GM19351 (cell line): Measurements from ENCODE around the gene KAZN.

Experiments
- ATAC-seq: cut with Tn5 transposase; IDR thresholded peaks from one replicate; pipeline ENCODE4 v1.9.1; 2021; ENCODE audit warnings: mild to moderate bottlenecking, moderate library complexity; ENCODE audit not compliant: unreplicated experiment

KAZN gene

DNA sequence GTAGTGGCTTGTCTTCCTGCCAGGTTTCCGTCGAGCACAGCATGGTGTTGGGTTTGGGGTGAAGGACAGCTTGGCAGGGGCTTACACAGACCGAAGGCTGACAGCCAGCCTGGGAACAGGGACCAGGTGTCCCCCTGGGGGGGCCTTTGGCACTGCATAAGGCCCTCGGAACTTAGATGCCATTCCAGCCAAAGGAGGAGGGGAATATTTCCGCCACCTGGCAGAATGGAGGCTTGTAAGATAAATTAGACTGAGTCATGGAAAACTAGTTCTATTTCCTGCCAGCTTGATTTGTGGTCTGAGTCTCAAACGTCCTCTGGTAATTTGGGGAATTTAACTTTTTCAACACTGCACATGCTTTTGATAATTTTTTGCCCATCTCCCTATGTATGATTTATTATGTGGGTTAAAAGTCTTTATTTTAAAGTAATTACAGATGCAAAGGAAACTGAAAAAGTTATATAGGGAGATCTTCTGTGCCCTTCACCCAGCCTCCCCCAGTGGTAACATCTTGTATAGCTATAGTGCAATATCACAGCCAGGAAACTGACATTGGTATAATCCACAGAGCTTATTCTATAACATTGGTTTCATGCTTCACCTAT, 543.6 kb downstream of the KAZN start:
- ATAC-seq, result no peak

DNA sequence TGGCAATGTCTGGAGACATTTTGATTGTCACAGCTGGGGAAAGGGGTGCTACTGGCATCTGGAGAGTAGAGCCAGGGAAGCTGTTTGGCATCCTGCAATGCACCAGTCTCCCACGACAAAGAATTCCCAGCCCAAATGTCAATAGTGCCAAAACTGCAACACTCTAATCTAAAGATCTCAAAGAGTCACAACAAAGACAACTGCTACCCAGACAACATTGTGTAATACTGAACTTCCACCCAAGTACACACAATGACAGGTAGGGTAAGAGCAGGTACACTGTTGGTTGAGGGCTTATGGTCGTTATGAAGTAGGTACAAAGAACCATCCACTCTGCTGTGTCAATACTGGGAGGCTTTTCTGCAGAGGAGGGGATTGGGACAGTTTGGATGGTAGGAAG, 546.8 kb downstream of the KAZN start:
- ATAC-seq, result no peak

DNA sequence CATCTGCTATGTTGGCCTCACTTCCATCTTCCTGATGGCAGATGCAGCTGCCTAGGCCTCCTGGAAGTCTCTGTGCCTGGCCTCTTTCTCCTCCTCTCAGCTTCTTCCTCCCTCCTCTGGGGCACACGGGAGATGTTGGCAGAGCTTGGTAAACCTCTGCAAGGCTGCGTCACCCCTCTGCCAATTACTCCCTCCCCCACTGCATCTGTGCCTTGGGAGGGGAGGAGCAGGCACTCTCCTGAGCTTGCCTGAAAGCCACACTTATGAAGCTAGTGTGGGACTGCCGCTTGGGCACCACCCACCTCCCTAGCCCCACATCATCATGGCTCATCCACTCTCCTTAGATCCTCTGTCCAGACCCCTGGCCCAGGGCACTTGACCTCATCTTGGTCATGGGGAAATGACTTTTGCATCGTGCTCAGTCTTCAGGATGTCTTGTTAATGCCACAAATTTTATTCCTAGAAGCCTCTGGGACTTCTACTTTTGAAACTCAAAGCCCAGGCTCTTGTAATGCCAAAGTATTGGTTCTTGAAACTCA, 547.7 kb downstream of the KAZN start:
- no peak for ATAC-seq

DNA sequence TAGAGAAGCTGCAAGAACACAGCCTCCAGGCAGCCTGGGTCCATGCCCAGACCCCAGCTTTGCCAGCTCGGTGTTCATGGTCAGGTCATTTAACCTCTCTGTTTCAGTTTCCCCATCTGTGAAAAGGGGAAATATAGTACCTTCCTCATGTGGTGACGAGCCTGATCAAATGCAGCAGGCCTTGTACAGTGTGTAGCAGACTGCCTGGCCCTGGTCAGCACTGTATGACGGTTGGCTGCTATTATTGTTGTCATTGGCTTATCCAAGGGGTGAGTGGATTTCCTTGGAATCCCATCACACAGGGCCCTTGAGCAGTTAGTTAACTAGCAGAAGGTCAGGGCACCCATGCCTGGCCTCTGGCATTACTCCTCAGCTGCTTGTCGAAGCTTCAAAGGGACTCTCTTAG, 548.5 kb downstream of the KAZN start:
- ATAC-seq, result no peak

DNA sequence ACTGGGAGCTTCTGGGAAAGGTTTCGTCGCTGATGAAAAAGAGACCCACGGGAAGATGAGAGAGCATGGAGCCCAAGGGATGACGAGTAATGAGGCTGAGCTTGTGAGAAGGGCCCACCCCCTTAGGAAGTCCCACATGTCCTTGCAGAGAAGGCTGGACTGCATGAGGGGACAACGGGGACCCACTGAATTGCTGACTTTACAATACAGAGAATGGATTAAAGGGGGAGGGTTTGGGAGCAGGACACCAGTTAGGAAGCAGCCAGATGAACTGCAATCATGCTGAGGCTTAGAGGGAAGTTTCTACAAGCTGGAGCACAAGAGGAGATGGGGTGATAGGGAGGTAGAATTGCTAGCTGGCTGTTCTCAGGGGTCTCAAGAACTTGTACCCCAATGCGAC, 549.5 kb downstream of the KAZN start:
- no peak for ATAC-seq

DNA sequence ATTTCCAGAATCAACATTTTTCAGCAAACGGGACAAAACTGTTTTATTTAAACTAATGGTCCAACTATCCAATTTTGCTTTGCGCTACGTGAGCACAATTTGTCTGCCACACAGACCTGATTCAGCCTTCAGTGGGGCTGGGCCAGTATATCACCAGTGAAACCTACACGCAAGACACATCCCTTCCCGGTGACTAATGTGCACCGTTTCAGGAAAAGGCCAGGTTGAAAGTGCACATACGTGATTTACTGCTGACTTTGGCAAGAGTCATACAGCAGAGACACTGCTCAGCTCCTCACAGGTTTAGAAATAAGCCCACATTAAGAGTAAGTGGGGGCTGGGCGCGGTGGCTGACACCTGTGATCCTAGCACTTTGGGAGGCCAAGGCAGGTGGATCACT, 550.0 kb downstream of the KAZN start:
- ATAC-seq, result no peak

DNA sequence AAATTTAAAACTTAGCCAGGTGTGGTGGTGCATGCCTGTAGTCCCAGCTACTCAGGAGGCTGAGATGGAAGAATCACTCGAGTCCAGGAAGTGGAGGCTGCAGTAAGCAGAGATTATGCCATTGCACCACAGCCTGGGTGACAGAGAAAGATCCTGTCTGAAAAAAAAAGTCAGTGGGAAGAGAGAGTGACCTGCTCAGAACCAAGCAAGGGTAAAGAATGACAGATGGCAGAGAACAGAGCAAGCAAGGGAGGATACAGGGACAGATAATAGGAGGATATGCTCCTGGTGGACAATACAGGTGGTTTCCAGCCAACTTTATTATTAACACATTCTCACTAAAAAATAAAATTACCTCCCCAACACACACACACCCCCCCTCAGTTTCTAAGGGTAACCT, 550.5 kb downstream of the KAZN start:
- ATAC-seq, result no peak

- no peak for ATAC-seq
These were observed 551.9 kb downstream of the KAZN start for GRCh38 chr1:15150376-15150775.

DNA sequence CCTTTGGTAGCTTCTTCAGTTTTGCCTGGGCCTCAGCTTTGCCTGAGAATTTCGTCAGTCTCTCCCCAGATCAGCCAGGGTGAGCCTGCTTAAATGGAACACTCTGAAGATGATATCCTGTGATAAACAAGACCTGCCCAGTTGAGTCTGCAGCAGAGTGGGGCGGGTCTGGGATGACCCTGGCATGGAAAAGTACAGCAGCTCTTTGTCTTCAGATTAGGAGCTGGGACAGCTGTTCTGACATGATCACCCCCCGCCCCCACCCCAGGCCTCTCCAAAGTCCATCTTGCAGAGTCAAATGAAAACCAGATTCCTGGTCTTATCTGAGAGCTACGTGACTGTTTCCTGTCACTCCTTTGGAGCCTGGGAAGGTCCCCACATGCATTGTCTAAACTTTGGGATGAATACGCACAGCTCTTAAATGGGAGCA, 552.9 kb downstream of the KAZN start:
- ATAC-seq, result no peak

DNA sequence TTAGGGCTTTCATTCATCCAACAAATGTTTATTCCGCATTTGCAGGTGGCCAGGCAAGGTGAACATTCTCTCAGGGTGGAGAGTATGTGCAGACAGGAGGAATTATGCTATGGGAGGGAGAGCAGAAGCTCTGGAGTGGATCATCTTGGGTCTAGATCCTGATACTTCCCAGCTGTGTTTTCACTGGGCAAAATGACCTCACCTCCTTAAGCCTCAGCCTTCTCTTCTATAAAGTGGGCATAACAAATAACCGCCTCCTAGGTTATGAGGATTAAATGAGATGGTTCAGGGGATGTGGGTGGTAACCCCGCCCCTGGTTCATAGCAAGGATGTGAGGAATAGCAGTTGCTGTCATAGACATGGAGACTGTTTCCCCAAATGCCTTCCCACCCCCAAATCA, 553.4 kb downstream of the KAZN start:
- no peak for ATAC-seq

DNA sequence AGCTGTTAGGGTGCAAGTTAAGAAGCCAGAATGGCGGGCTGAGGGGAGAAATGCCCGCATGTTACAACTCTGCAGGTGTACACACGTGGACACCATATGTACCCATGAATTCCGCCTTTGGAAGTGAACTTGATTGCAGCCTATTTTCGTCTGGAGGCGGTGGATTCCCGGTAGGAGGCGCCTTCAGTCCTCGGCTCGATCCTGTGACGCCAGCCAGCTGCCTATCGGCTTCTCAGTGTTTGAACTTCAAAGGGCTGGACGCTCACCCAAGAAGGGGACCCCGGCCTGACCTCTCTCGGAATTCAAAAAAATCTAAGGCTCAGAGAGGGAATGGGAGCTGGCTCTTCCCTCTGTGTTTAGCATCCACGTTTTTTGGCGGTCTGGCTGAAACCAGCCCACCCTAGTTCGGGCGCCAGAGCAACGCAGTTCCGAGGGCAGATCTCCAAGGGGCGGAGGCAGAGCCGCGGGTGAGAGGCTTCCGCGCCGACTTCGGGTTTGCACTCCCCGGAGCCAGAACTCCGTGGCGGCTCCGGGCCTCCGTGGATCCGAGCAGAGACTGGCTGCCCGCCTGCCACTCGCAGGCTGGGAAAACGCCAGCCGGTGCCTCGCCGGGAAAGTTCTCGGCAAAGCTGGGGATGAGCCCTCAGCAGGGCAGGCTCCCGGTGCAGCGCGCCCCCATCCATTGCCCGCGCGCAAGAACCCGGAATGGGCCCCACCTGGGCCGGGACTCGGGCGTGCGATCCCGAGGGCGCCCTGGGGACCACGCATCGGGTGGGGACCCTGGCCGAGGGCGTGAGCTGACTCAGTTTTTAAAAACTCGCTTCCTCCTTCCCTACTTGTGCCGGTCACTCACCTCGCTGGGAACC, 554.1 kb downstream of the KAZN start:
- no peak for ATAC-seq

- ATAC-seq, result peak; percentile 39
These were observed 554.8 kb downstream of the KAZN start, which contains the start of gene TMEM51 for GRCh38 chr1:15153184-15153841. TSS of gene TMEM51 (plus strand) at chr1:15153747. CDS start at chr1:15215088, 61,341 bp downstream.

DNA sequence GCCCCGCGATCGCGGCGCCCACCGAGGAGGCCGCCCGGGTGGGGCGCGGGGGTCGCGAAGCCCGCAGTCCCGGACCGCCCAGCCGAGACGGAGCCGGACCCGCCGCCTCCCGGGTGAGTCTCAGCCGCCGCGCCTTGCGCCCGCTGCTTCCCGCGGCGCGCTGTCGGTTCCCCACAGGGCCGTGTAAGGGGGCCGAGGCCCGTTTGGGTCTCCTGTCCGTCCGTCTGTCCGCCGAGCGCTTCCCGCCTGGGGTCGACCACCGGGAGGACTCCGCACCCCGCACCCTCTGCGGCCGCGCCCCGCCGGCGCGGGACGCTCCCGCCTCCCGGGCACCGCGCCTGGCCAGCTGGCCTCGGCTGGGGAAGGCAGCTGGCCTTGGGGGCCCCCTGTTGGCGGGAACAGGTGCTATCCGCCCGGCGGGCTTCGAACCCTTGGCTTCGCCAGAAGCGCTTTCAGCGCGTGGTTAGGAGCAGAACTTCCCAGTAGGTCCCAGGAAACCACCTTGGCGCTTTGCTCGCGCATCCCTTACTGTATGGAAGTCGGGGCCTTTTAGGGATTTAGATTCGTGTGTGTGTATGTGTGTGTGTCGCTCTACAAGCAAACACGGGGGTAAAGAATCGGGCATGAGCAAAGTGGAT, 555.5 kb downstream of the KAZN start:
- ATAC-seq, result peak; percentile 22

DNA sequence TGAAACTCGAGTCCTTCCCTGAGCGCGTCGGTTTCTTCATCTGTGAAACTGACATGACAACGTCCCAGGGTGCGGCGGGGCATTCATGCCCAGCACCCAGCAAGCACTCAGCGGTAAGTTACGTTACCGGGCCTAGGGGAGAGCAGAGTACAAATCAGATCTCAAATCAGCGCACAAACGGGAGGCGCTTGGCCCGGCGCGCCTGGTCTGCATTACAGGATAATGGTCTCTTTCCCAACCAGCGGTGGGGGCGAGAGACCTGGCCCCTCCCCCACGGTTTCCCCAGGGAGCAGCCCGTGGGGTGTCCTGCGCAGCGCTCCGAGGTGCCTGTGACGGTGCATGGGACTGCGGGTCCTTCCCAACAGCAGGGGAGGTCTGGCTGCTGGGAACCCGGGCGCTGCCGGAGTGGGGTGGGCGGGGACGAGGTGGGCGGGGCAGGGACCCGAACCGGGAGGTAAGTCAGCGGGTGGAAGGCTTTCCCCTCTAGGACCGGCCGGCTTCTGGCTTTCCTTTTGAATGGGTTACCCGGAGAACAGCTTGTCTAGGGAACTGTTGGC, 556.1 kb downstream of the KAZN start:
- ATAC-seq, result no peak

GRCh38 chr1:15155191-15155590, 556.7 kb downstream of the KAZN start:
- ATAC-seq, result no peak

- ATAC-seq, result peak; percentile 38
These were observed 557.6 kb downstream of the KAZN start for GRCh38 chr1:15155888-15156741.

GRCh38 chr1:15156807-15157380, 558.4 kb downstream of the KAZN start:
- no peak for ATAC-seq

GRCh38 chr1:15157524-15158399, 559.3 kb downstream of the KAZN start:
- no peak for ATAC-seq
